NCI-H2029 (cell line): ENCODE results near the gene EMC8.
"Not testable (repeated sequence)": the region's sequence is repeated elsewhere in the genome, so short reads cannot be mapped to it uniquely, and the experiment has no call there.

ENCODE experiments used
- DNase-seq: peaks from one replicate; lab custom pipeline; 2025; lab: John Stamatoyannopoulos, UW

EMC8 gene

DNA sequence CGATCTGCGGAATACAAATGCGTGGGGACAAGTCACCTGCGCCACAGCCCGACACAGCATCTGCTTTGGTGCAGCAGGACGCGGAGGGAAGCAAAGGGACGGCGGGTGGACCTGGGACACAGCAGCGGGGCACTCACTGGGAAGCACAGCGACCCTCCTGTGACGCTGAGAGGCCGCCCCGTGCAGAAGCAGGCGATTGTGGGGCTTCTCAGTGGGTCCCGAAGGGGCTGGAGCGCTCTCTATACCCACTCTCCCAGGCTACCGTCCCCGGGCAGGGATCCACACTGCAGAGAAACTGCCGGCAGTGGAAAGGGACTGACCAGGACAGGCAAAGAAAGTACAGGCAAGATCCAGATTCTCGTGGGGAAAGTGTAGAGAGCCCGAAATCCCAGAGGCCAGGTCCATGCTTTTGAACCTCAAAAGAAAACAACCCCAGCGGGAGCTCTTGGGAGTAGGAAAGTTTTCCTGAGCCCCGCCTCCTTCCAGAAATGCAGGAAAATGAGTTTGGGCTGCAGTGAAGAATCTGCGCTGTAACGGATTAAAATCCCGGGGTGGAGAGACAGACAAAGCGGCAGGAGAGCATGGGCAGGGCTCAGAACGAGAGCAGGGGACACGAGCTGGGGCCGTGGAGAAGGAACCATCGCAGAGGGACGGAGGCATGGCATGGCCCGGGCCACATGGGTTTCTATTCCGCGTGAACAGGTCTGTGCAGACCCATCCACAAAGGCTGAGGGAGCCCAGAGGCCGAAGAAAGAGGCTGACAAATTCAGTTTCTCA, 12.9 kb upstream of the EMC8 start:
- DNase-seq, result no peak

- no peak for DNase-seq
These were observed 11.4 kb upstream of the EMC8 start for GRCh38 chr16:85810742-85811115.

- no peak for DNase-seq
These were observed 10.9 kb upstream of the EMC8 start for GRCh38 chr16:85810097-85810741.

DNA sequence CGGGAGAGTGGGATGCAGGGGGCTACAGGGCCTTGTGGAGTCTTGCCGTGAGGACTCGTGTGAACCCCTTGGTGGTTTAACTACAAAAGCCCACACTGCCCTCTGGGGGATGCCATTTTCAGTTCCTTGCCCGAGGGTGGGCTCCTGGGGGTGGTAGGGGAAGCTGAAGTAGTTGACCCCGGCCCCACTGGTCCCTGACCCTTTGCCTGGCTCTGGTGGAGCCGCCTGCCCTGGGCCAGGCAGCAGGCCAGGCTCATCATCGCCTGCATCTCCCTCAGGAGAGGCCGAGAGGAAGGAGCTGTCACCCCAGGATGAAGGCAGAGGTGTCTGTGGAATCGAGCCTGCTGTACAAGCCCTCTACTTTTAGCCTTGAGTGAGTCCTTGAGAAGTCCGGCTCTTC, 10.3 kb upstream of the EMC8 start:
- no peak for DNase-seq

DNA sequence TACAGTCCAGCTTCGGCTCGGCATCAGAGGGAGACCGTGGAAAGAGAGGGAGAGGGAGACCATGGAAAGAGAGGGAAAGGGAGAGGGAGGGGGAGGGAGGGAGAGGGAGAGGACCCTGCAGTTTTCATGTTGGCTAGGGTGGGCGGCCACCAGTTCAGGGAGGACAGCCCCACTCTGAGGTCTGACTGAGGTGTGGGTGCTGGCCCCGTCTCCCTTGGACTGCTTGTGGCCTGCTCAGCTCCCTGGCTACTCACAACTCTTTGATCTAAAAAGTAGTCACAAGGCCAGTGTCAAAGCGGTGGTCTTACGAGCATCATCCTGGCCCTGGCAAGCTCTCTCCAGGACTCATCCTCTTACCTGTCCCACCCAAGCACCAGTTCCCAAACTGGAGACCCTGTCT, 9.6 kb upstream of the EMC8 start:
- DNase-seq, result no peak

- not testable (repeated sequence) for DNase-seq
These were observed 8.8 kb upstream of the EMC8 start for GRCh38 chr16:85808104-85808503.

GRCh38 chr16:85807340-85807739, 8.0 kb upstream of the EMC8 start:
- DNase-seq, result not testable (repeated sequence)

- DNase-seq, result no peak
These were observed 7.2 kb upstream of the EMC8 start for GRCh38 chr16:85806539-85806938.

- no peak for DNase-seq
These were observed 6.2 kb upstream of the EMC8 start for GRCh38 chr16:85805442-85806045.

DNA sequence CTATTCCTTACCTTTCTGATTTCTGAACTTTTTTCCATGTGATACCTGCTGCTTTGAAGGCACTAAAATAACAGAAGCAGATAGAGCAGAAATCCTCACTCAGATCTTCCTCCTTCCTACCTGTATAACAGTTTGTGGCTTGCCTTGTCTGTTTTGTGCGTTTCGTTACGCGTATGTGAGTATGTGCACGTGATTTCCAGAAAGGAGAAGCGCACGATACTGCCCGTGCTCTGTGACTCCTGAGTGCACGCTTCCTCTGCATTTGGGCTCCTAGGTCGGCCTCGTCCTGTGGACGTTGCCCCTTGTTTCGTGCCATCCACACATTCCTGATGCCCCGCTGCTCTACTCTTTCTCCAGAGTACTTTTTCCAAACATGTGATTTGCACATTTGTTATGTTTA, 4.2 kb upstream of the EMC8 start:
- no peak for DNase-seq

DNA sequence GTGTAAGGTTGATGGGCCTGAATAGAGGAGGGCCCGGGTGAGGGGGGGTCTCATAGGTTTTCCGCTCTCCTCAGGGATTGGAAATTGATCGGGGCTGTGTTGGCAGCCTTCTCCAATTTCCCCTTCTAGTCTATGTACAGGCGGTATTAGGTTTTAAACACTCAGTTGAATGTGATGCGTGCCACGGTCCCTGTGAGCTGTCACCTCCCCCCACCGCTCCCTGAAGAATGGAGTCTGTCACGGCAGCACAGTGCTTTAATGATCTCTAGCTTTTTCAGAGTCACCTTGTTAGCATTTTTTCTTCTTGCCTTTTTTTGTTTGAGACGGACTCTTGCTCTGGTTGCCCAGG, 951 bp upstream of the EMC8 start:
- peak; percentile 4 for DNase-seq

- no peak for DNase-seq
These were observed 345 bp downstream of the EMC8 start for GRCh38 chr16:85798901-85799496.

GRCh38 chr16:85798283-85798776, 1.0 kb downstream of the EMC8 start:
- no peak for DNase-seq

DNA sequence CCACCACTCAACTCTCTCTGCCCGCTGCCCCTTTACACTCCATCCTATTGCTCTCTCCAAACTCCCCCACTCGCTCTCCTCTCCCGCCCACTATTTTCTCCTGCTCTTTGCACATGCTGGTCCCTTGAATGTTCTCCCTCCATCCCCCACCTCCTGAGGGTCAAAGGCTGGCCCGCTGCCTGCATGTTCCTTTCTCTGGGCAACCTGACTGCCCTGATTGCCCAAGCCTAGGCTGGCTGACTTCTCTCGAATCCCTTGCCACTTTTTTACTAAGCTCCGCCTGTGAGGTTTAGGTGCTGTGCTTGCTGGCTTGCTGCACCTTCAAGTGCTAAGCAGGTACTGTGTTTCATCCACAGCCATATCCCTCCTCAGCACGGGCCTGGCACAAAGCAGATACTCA, 2.7 kb downstream of the EMC8 start:
- DNase-seq, result no peak

DNA sequence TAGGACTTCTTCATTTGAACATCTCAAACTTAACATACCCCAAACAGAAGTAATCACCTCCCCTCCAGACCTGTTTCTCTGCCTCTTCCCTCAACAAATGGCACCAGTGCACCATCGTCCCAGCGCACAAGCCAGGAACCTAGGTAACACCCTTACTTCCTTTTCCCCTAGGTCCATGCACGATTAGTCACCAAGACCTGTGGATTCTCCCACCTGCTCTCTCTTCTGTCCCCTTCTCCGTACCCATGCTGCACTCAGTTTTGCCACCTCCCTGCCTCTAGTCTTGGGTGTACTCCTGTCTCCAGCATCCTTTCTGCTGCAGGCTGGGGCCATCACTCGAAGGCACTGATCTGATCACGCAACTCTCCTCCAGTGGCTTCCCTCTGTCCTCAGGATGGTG, 3.2 kb downstream of the EMC8 start:
- DNase-seq, result no peak

- DNase-seq, result no peak
These were observed 4.6 kb downstream of the EMC8 start for GRCh38 chr16:85794696-85795095.

DNA sequence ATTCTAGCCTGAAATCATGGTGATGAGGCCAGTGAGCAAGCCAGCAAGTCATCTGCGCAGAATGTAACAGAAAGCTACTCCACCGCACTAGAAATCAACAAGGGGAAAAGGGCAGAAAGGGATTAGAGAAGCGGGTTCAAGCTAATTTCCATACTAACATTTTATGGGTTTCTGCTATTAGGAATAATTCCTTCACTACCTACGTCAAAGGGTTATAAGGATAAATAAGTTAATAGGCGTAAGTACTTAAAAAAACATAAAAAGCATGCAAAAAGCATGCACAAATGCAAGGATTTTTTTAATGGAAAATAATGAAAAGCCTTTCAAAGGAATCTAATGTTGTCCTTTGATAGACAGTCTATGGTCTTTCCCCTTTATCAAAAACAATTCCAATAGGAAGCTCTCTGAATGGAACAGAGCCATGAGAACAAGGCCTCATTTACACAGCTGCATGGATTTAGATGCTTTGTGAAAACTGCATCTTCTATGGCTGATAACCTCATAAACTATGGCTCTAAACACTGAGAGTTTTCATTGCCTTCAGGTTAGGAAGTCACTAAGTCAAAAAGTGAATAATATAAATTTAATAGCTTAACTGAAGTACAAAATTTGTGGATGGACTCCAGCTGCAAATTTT, 5.6 kb downstream of the EMC8 start:
- DNase-seq, result no peak

- DNase-seq, result no peak
These were observed 9.6 kb downstream of the EMC8 start for GRCh38 chr16:85789773-85790172.

- DNase-seq, result no peak
These were observed 10.5 kb downstream of the EMC8 start for GRCh38 chr16:85788819-85789218.

GRCh38 chr16:85785927-85786326, 13.4 kb downstream of the EMC8 start:
- no peak for DNase-seq

DNA sequence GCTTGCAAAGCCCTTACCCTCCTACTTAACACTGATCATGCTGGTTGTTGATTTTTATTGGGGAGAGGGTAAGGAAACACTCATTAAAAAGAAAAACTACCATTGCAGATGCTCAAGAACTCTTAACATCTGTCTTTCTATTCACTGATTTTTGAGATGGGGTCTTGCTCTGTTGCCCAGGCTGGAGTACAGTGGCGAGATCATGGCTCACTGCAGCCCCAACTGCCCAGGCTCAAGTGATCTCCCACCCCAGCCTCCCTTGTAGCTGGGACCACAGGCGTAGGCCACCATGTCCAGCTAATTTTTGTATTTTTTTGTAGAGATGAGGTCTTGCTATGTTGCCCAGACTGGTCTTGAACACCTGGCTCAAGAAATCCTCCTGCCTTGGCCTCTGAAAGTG, 14.5 kb downstream of the EMC8 start:
- no peak for DNase-seq

DNA sequence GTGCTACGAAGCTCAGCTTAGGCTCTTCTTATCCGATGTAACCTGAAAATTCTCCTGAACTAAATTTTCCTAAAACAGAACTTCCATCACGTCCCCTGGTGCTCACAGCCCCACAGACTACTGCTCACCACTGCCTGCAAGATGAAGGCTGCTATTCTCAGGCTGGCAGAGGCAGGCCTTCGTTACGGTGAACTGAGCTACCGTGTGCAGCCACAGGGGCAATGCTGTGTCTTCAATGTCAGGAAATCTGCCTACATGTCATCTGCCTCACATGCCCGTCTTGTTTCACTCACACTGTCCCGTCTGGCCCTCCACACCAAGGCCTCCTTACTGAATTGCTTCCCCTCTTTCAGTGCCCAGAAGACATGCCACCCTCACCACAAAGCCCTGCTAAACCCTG, 15.9 kb downstream of the EMC8 start:
- DNase-seq, result no peak

DNA sequence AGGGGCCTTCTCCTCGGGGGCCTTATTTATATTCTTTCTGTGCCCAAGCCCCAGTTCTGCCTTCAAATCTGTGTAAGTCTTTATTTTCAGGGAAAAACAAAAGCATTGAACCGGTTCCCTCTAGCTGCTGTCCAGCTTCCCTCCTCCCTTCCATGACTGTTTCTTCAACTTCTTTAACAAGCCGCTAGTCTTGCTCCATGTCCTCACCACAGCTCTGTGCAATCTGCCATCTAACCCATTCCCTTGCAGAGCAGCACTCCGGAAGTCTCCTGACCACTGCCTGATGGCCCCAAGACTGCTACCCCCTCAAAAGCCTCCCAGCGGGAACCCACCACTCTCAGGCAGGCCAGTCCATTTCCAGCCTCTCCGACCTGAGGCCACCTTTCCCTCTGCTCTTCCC, 16.9 kb downstream of the EMC8 start:
- no peak for DNase-seq
